ENCODE results near the gene CRYBG1.

- TF ChIP-seq CTCF (IDR thresholded peaks at IDR 0.05) = no peak
- TF ChIP-seq EZH2 (IDR thresholded peaks at IDR 0.05; ENCODE audit: borderline replicate concordance, insufficient read depth, low read depth, low read length, poor library complexity, severe bottlenecking) = no peak
These were observed 125.7 kb downstream of the CRYBG1 start for GRCh38 chr6:106486236-106486635.

All from B cell (primary cell).